Gastrocnemius medialis (tissue), 4 donors: ENCODE data around the gene NR1H4.

ENCODE experiments used
- POLR2A ChIP-seq, 2 donors: fragments of 450-650 bp; IDR thresholded peaks; one replicate each; pipeline ENCODE4 v1.6.1; 2017; ENCODE audit warnings: antibody characterized with exemption in 2 of 2, mild to moderate bottlenecking in 2 of 2, moderate library complexity in 2 of 2
- TF ChIP-seq, protein P1 (sequence below), 5 experiments: fragments of 450-650 bp in 3 of 5; fragments of 200-600 bp in 2 of 5; sonication (generic) in 2 of 5; IDR thresholded peaks in 4 of 5; conservative IDR thresholded peaks in 1 of 5; 1 replicate in 4 of 5; 2 replicates in 1 of 5; pipeline ENCODE4 v1.5.1; 2016 to 2019; ENCODE audit warnings: antibody characterized with exemption in 5 of 5, mild to moderate bottlenecking in 3 of 5, moderate library complexity in 3 of 5

GRCh38 chr12:100528471-100529127 lies 54.9 kb downstream of the NR1H4 start:
- TF ChIP-seq, protein P1, sequence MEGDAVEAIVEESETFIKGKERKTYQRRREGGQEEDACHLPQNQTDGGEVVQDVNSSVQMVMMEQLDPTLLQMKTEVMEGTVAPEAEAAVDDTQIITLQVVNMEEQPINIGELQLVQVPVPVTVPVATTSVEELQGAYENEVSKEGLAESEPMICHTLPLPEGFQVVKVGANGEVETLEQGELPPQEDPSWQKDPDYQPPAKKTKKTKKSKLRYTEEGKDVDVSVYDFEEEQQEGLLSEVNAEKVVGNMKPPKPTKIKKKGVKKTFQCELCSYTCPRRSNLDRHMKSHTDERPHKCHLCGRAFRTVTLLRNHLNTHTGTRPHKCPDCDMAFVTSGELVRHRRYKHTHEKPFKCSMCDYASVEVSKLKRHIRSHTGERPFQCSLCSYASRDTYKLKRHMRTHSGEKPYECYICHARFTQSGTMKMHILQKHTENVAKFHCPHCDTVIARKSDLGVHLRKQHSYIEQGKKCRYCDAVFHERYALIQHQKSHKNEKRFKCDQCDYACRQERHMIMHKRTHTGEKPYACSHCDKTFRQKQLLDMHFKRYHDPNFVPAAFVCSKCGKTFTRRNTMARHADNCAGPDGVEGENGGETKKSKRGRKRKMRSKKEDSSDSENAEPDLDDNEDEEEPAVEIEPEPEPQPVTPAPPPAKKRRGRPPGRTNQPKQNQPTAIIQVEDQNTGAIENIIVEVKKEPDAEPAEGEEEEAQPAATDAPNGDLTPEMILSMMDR (IDR thresholded peaks at IDR 0.05 in 4 of 5, conservative IDR thresholded peaks at IDR 0.05 in 1 of 5) = no peak
- TF ChIP-seq POLR2A (IDR thresholded peaks at IDR 0.05) = no peak
